ENCODE results near the gene CDC14B.

CDC14B gene

DNA sequence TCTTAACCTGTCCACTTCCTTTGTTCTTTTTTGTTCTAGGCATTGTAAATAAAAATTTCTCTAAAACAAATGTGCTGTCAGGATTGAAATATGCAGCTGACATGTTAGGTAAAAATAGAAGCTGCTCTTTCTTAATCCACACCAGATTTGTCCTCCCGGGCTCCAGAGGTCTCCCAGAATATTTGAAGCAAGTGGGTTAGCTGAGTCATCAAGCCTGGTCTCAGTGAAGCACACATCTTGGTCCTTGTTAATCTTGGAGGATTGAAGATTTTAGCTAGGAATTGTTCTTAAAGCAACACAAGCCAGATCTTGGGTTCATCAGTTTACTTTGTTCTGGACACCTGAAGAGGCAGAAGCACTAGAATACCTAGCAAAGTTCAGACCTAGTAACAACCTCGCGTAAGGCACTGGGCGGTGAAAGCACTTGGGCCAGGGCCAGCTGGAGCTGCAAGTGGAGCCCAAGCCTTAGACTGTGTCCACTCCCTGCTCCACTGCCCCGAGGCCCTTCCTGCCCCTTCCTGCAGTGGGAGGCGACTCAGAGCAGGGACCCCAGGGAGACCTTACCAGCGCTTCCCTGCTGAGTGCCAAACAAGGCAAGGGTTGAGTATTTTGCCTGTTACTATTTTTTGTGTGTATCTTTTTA is 133.1 kb downstream of the CDC14B start:
- no peak for DNase-seq (ENCODE audit: low read depth in 2 of 3, low spot score in 2 of 3)

DNA sequence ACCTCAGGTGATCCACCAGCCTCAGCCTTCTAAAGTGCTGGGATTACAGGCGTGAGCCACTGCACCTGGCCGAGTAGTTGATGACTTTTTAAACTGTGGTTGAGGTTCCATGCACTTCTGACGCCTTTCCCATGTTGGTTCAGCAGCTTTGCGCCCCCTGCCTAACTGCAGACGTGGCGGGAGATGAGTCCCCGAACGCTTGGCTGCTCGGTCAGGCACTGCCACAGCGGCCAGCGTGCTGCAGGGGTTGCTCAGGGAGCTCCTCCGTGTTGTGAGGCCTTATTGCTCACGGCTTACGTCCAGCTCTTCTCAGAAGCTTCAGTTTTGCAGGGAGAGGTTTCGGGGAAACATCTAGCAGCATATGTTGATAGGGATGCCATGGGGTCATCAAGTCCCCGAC is 134.4 kb downstream of the CDC14B start:
- no peak for DNase-seq (ENCODE audit: low read depth in 2 of 3, low spot score in 2 of 3)

DNA sequence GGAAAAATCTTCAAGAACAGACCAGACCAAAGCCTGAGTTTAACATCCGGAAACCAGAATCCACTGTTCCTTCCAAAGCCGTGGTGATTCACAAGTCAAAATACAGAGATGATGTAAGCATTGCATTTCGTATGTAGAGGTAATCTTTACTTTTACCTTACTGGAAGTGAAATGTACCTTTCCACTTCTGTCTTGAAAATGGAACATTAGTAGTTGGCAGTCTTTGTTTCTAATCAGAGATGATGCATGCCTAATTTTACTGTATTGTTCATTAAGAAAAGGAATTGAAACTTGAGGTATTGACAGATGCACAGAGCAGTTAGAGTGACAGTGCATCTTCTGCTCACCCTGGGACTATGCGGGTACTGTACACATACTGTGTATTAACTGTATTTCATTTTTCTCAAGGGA is 135.1 kb downstream of the CDC14B start:
- no peak for DNase-seq (ENCODE audit: low read depth in 2 of 3, low spot score in 2 of 3)

DNA sequence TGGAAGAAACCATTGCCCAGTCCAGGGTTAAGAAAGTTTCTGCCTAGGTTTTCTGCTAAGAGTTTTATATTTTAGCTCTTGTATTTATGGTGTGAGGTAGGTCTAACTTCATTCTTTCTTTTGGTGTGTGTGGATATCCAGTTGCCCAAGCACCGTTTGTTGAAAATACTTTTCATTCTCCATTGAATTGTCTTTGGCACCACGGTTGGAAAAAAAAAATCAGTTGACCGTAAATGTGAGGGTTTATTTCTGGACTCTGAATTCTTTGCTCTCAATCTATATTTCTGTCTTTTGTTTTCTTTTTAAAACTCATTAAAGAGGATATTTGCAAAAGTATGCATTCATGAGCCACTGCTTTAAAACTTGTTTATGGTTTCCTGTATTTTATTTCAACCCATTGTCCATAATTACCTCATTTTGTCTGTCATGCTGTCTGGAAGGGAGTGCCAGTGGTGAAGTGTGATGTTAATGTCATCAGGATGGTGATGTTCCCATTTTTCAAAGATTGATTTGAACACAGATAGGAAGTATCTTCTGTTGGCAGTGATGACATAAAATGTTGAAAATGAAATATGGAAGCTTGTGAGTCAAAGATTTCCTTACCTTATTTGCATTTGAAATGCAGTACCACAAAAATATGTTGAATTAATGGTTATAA is 135.8 kb downstream of the CDC14B start:
- no peak for DNase-seq (ENCODE audit: low read depth in 2 of 3, low spot score in 2 of 3)

DNA sequence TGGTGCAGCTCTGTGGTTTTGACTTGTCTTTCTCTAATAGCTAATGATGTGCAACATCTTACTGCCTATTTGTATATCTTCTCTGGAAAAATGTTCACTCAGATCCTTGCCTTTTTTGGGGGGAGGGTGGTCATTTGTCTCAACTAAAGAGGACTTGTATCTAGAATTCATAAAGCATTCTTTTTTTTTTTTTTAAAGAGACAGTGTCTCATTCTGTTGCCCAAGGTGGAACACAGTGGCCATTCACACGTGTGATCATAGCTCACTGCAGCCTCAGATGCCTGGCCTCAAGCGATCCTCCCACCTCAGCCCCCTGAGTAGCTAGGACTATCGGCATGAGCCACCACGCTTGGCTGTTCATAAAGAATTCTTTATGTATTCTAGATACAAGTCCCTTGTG is 136.4 kb downstream of the CDC14B start:
- DNase-seq (ENCODE audit: low read depth in 2 of 3, low spot score in 2 of 3), result no peak

DNA sequence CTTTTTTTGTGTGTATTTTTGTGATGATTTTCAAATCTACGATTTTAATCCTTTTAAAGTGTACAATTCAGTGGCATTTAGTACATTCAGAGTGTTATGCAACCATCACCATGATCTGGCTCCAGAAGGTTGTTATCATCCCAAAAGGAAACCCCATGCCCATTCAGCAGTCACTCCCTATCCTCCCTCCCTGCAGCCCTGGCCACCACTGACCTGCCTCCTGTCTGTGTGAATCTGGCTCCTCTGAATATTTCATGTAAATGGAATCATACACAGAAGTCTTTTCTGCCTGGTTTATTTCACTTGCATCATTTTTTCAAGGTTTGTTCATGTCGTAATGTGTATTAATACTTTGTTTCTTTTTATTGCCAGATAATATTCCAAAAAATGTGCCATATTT is 137.2 kb downstream of the CDC14B start:
- no peak for DNase-seq (ENCODE audit: low read depth in 2 of 3, low spot score in 2 of 3)

DNA sequence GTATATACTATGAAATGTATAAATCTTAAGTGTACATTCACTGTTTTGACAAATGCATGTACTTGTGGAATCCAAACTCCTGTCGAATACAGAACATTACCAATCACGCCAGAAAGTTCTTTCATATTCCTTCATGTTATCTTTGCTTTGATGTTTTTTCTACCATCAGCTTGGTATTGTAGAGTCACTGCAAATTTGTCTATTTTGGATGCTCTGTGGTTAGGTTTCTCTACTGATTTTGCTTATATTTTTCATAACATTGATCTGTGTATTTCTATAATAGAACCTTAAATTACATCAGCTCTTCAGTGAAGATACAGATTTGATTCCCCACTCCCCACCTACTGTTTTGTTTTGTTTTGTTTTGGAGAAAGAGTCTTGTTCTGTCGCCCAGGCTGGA is 138.9 kb downstream of the CDC14B start:
- DNase-seq (ENCODE audit: low read depth in 2 of 3, low spot score in 2 of 3), result no peak

DNA sequence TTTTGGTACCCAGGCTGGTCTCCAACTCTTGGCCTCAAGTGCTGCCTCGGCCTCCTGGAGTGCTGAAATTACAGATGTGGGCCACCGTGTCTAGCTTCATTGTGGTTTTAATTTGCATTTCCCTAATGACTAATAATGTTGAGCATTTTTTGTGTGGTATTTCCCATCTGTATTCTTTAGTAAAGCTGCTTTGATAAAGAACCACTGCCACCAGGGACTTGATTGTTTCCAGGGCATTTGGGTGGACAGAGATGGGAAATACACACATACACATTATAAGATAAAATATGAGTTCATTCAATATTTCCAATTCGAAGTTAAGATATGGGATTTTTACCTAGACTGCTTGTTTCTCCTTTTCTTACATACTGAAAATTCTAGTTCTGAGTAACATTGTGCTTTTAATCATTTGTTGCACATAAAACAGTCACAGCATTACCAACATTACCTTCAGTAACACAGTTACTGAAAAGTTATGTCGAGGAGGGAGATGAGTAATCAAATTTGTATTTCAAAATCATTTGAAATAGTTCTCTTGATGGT is 140.7 kb downstream of the CDC14B start:
- DNase-seq (ENCODE audit: low read depth in 2 of 3, low spot score in 2 of 3), result no peak

DNA sequence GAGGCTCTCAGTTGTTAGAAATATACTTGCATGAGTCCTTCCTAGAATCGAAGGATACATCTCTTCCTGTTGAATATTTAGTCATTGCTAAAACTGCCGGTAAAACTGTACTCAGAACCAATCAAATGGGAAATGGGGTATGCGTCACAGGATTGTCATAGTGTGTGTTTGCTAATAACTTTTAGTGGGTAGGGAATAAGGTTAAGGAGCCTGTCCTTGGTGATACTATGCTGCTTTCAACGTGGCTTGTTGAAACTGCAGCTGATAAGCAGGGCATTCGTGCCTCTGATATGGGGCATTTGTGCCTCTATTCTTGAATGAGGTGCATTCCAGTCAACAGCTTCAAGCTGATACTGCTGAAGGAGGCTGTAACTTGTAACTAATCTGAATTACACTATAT is 143.1 kb downstream of the CDC14B start:
- DNase-seq (ENCODE audit: low read depth in 2 of 3, low spot score in 2 of 3), result no peak

DNA sequence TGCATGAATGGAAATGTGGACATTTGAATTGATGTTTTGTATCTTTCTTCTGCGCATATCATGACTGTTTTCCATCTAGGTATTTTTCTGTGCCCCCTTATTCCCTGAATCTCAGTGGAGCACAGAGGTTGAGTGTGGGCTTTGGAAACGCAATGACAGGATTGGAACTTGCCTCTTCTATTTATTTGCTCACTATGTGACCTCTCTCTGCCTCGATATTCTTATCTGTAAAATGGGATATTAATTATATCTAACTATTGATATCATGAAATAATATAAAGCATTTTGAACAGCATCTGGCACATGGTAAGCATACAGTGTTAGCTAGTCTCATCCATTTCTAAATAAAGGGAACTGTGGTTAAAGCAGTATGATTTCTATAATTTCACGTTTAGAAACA is 143.6 kb downstream of the CDC14B start:
- no peak for DNase-seq (ENCODE audit: low read depth in 2 of 3, low spot score in 2 of 3)

DNA sequence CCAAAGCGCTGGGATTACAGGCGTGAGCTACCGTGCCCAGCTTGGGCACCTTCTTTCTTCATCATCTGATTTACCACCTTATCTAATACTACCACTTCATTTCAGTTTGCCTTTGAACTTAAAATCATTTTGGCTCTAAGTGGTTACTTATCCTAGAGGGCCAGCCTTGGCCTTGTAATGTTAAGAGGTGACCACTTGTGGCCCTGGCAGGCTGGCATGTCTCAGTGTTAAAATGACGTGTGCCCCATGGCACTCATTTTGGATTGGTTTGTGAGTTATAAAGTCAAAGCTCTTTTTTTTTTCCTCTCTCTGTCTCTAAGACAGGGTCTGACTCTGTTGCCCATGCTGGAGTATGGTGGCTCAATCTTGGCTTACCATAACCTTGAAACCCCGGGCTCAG is 151.9 kb downstream of the CDC14B start:
- DNase-seq (ENCODE audit: low read depth in 2 of 3, low spot score in 2 of 3), result no peak

DNA sequence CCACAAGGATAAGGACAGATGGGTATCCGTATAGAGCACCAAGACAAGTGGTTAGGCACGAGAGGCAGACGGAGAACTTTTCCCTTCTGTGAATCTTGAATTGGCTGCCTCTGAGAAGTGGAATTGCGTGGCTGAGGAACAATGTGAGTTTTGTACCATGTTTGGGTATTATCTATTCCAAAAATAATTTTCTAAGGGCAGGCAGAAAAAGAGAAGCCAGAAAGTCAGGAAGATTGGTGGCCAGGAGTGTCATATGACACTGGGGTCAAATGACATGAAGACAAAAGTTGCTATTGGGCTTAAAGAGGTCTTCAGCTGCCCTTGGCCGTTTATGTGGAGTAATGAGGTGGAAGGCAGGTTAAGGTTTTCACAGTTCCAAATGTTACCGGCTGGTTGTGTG is 155.2 kb downstream of the CDC14B start:
- DNase-seq (ENCODE audit: low read depth in 2 of 3, low spot score in 2 of 3), result no peak

DNA sequence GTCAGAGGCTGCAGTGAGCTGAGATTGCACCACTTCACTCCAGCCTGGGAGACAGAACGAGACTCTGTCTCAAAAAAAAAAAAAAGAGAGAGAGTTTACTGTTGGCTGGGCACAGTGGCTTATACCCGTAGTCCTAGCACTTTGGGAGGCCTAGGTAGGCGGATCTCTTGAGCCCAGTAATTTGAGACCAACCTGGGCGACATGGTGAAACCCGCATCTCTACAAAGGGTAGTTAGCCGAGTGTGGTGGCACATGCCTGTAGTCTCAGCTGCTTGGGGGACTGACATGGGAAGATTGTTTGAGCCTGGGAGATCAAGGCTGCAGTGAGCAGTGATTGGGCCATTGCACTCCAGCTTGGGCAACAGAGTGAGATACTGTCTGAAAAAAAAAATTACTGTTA is 157.1 kb downstream of the CDC14B start:
- DNase-seq (ENCODE audit: low read depth in 2 of 3, low spot score in 2 of 3), result no peak

DNA sequence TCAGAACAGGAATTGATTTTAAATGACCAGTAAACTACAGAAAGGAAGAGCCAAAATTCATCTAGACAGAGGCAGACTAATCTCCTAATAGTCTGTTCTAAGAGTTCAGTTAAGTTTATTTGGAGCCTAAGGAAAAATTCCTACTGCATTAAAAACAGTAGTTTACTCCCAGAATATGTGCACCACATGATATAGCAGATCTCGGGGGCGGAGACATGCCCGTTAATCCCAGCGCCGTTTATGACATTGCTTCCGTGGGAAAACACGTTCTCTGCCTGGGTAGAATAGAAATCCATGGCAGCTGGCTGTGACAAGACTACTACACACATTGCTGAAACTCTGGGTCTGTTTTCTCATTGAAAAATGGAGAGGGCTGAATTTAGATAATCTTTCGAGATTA is 158.3 kb downstream of the CDC14B start:
- no peak for DNase-seq (ENCODE audit: low read depth in 2 of 3, low spot score in 2 of 3)

DNA sequence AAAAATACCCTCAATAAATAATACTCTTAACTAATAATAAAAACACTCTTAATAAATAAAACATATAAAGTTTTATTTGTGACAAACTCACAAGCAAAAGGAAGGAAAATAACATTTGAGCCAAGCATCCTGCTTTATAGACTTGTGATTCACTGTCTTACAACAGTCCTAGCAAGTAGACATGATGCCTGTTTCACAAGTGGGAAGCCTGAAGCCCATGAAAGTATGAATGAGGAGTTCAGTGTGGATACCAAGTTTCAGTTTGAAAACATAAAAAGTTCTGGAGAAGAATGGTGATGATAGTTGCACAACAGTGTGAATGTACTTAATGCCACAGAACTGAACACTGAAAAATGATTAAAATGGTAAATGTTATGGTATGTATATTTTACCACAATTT is 158.8 kb downstream of the CDC14B start:
- DNase-seq (ENCODE audit: low read depth in 2 of 3, low spot score in 2 of 3), result no peak

DNA sequence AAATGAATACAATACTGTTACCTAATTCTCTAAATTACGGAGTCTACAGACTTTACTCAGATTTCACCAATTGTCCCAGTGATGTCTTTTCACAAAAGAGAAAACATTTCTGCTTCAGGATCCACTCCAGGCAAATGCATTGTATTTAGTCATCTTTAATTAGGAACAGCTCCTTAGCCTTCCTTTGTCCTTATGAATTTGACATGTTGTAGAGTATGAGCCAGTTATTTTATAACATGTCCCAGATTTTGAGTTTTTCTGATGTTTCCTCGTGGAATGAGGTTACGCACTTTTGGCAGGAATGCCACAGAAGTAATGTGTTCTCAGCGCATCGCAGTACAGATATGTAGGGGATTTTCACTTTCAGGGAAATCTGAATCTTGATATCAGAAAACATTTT is 159.2 kb downstream of the CDC14B start:
- no peak for DNase-seq (ENCODE audit: low read depth in 2 of 3, low spot score in 2 of 3)

DNA sequence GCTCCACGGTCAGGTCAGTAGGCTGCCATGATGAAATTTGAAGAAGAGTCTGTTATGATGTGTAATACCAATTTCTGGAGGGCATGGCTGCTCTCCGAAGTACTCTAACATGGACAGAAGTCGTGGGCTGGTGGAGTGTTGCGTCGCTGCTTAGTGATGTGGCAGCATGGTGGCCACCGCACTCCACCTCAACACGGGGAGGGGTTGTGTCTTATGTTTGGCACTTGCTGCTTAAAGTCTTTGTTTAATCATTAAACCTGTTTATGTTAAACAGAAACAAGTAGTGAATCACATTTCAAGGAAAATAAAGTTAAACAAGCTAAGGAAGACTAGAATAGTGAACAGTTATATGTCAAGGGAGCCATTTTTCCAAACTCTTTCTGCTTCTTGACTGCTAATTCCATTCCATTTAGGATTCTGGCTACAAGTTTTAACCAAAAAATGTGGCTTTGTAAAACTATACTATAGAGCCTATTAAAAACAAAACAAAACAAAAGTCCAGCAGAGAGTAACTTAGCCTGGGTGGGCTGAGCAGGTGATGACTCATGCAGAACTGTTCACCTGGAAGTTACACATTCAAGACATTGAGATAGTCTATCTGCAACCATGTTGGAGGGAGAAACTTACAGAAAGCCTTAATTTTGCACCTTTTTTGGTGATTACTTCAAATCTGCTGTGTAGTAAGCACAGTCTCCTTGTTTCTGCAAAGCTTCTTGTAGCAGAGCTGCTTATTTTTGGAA is 160.2 kb downstream of the CDC14B start:
- DNase-seq (ENCODE audit: low read depth in 2 of 3, low spot score in 2 of 3), result no peak

DNA sequence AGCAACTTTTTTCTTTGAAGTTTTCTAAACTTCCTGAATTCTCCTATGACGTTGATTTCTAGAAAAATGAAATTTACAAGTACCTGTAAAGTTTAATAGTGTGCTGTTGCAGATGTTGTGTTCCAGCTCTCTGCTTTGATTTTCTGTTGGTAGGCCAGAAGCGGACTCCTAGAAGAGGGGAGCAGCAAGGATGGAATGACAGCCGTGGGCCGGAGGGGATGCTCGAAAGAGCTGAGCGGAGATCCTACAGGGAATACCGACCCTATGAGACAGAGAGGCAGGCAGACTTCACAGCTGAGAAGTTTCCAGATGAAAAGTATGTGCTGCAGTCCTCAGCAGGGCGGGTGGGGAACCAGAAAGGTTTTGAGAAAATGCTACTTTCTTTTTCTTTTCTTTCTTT is 161.4 kb downstream of the CDC14B start:
- no peak for DNase-seq (ENCODE audit: low read depth in 2 of 3, low spot score in 2 of 3)

DNA sequence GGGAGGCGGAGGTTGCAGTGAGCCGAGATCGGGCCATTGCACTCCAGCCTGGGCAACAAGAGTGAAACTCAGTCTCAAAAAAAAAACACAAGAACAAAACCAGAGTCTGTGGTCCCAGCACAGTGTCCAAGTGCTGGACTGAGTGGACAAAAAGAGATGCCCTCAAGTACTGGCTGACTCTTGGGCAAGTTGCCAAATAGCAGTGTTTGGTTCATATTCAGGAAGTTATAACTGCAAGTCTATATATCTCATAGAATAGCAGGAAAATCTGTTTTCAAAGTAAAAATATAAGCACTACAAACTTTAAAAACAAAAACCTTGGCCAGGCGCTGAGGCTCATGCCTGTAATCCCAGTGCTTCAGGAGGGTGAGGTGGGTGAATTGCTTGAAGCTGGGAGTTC is 162.4 kb downstream of the CDC14B start:
- no peak for DNase-seq (ENCODE audit: low read depth in 2 of 3, low spot score in 2 of 3)

DNA sequence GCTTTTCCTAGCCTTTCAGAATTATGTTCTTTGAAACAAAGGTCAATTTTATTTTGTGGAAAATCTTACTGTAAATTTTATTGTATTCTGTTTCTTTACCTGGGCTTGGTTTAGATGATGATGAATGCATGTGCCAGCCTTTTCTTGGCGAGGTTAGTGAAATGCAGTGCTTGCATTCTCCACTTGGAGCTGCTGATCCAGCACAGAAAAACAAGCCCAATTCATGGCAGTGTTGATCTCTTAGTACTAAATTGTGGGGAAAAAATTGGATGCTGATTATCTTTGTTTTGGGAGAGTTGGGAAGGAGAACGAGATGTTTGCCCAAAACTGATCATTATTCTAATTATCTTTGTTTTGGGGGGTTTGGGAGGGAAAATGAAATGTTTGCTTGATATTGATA is 166.0 kb downstream of the CDC14B start:
- DNase-seq (ENCODE audit: low read depth in 2 of 3, low spot score in 2 of 3), result no peak

DNA sequence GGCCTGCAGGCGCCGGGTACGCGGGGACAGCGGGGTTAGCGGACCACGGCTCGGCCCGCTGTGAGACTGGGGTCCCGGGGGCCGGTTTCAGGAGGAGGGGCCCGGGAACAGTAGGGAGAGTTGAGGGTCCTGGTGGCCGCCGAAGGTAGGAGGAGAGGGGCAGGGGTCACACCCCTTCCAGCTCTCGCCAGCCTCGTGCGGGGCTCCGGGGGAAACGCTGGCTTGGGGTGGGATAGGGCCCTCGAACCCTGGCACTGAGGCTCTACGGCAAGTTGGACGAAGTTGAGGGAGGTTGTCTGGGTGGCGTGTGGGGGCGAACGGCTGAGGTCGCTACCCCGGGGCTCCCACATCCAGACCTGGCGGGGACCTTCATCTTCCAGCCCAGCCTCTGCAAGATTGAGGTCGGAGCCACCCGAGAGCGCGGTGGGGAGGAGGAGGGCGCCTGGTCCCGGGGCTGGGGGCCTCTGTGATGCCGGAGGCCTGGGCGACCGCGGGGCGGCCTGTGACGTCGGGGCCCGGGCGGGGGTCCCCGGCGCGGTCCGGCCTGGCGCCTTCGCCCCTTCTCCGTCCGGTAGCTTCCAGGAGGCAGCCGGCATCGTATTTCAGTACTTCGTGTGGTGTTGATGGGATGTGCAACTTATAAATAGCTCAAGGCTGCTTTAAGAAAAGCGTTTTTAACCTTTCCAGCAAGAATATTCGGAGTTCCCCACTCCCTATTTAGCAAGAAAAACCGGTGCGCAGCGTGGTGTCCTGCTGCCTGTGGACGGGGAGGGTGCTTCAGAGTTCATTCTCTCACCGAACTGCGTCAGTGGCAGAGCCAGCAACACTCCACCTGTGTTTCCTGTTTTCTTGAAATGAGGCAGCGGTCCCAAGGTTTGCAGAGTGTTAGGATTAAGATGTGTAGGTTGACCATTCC is 168.8 kb downstream of the CDC14B start:
- no peak for DNase-seq (ENCODE audit: low read depth in 2 of 3, low spot score in 2 of 3)

Data from activated CD8-positive, alpha-beta memory T cell treated with anti-CD3 and anti-CD28 coated beads for 48 hours (primary cell).